Measurements from ENCODE around the gene NOP53. TPM values are rescaled to one million over a fixed set of nuclear protein-coding genes. Genes with fewer than 3 reads are reported as not detected.

The NOP53 gene
- total RNA-seq, 4 donors from 2014 or later, result 141 to 262 (median 150) TPM

- Histone ChIP-seq H3K27me3 (no peaks in the 10 kb centered on the region), H3K4me1 (peaks cover 15 to 17% of the 10 kb centered on the region in 2 donors), H3K4me3 (peak overlapping the region; percentile 2 to 38 (median 26)), H3K36me3 (no peaks in the 10 kb centered on the region), H3K9me3 (no peaks in the 10 kb centered on the region), H3K27ac (peak overlapping the region; percentile 52 to 82 (median 78))
- peak; percentile 65 to 69 for ATAC-seq
- in situ Hi-C loops (cut with MboI; ENCODE audit: low sequenced_read_pairs in 4 of 4) (loop anchor here in 1 of 4 donors (25.0 kb wide), 1 partner anchor 443 kb away; no protein-coding TSS in a partner anchor), intact Hi-C loops (cut with DNase I; ENCODE audit: low total_unique reads) (no loop called here)
- DNase-seq, result peak; percentile 17 to 62
- TF ChIP-seq CTCF (IDR thresholded peaks at IDR 0.05 in 4 of 5, conservative IDR thresholded peaks at IDR 0.05 in 1 of 5) (no peak), POLR2A (IDR thresholded peaks at IDR 0.05) (no peak)
Observed at GRCh38 chr19:47729799-47730520, 15.4 kb upstream of the NOP53 start.

- peaks cover 15 to 17% of the 10 kb centered on the region in 2 donors for H3K4me1 ChIP-seq
- peak overlapping the region; percentile 52 to 82 (median 78) for H3K27ac ChIP-seq
- in situ Hi-C loops (cut with MboI; ENCODE audit: low sequenced_read_pairs in 4 of 4), result loop anchor here in 1 of 4 donors (25.0 kb wide), 1 partner anchor 443 kb away; no protein-coding TSS in a partner anchor
- DNase-seq (no peak), ATAC-seq (peak in 1 of 2 donors; percentile 9)
- intact Hi-C loops (cut with DNase I; ENCODE audit: low total_unique reads), result no loop called here
- no peak for TF ChIP-seq POLR2A (IDR thresholded peaks at IDR 0.05)
- no peak for TF ChIP-seq CTCF (IDR thresholded peaks at IDR 0.05 in 4 of 5, conservative IDR thresholded peaks at IDR 0.05 in 1 of 5)
- no peaks in the 10 kb centered on the region for H3K9me3 ChIP-seq
- H3K36me3 ChIP-seq, result no peaks in the 10 kb centered on the region
- no peaks in the 10 kb centered on the region for H3K27me3 ChIP-seq
- no peak overlapping the region for H3K4me3 ChIP-seq
Observed at GRCh38 chr19:47730521-47730889, 14.8 kb upstream of the NOP53 start.

GRCh38 chr19:47730910-47731309 lies 14.4 kb upstream of the NOP53 start:
- H3K27me3 ChIP-seq, result no peaks in the 10 kb centered on the region
- ATAC-seq (no peak), DNase-seq (no peak)
- H3K27ac ChIP-seq, result peak overlapping the region; percentile 52 to 82 (median 78)
- peaks cover 15 to 17% of the 10 kb centered on the region in 2 donors for H3K4me1 ChIP-seq
- no peaks in the 10 kb centered on the region for H3K9me3 ChIP-seq
- in situ Hi-C loops (cut with MboI; ENCODE audit: low sequenced_read_pairs in 4 of 4) (loop anchor here in 1 of 4 donors (25.0 kb wide), 1 partner anchor 444 kb away; no protein-coding TSS in a partner anchor), intact Hi-C loops (cut with DNase I; ENCODE audit: low total_unique reads) (no loop called here)
- no peaks in the 10 kb centered on the region for H3K36me3 ChIP-seq
- no peak for TF ChIP-seq CTCF (IDR thresholded peaks at IDR 0.05 in 4 of 5, conservative IDR thresholded peaks at IDR 0.05 in 1 of 5)
- no peak overlapping the region for H3K4me3 ChIP-seq

GRCh38 chr19:47735131-47735530 lies 10.2 kb upstream of the NOP53 start:
- no peak for TF ChIP-seq CTCF (IDR thresholded peaks at IDR 0.05 in 4 of 5, conservative IDR thresholded peaks at IDR 0.05 in 1 of 5)
- no peak for TF ChIP-seq POLR2A (IDR thresholded peaks at IDR 0.05)
- no peak for ATAC-seq
- H3K36me3 ChIP-seq, result peaks cover 0 to 4% of the 10 kb centered on the region in 2 donors
- DNase-seq, result no peak
- intact Hi-C loops (cut with DNase I; ENCODE audit: low total_unique reads) (no loop called here), in situ Hi-C loops (cut with MboI; ENCODE audit: low sequenced_read_pairs in 4 of 4) (loop anchor here in 1 of 4 donors (25.0 kb wide), 1 partner anchor 448 kb away; no protein-coding TSS in a partner anchor)
- H3K27me3 ChIP-seq, result no peaks in the 10 kb centered on the region
- H3K4me3 ChIP-seq, result no peak overlapping the region
- H3K9me3 ChIP-seq, result no peaks in the 10 kb centered on the region
- no peak overlapping the region for H3K27ac ChIP-seq
- peaks cover 0 to 5% of the 10 kb centered on the region in 2 donors for H3K4me1 ChIP-seq
